ENCODE data around the gene REEP1. TPM values are rescaled to one million over a fixed set of nuclear protein-coding genes. Genes with fewer than 3 reads are reported as not detected.

The REEP1 gene
- 0.12 and 0.20 TPM in 2 replicates for total RNA-seq (2014; rRNA removed; shearing (Covaris generic); ENCODE audit: low replicate concordance)

GRCh38 chr2:86337244-86337835 lies at the start of gene REEP1:
Gene REEP1, minus strand, starts transcription at chr2:86337626. Its CDS starts 116 bp downstream, at chr2:86337510.
- in situ Hi-C loops (cut with HindIII; ENCODE audit: low pct_unique_long_range_greater_than_20kb, low sequenced_read_pairs): no loop called here
- peak; percentile 6 for DNase-seq (ENCODE audit: low read depth)

GRCh38 chr2:86383844-86384243 lies 46.4 kb upstream of the REEP1 start:
- no peak for DNase-seq (ENCODE audit: low read depth)
- in situ Hi-C loops (cut with HindIII; ENCODE audit: low pct_unique_long_range_greater_than_20kb, low sequenced_read_pairs): no loop called here

- DNase-seq (ENCODE audit: low read depth): no peak
- in situ Hi-C loops (cut with HindIII; ENCODE audit: low pct_unique_long_range_greater_than_20kb, low sequenced_read_pairs): no loop called here
Observed at GRCh38 chr2:86382698-86383097, 45.3 kb upstream of the REEP1 start.

- in situ Hi-C loops (cut with HindIII; ENCODE audit: low pct_unique_long_range_greater_than_20kb, low sequenced_read_pairs): no loop called here
- DNase-seq (ENCODE audit: low read depth): no peak
Observed at GRCh38 chr2:86382108-86382507, 44.7 kb upstream of the REEP1 start.

- DNase-seq (ENCODE audit: low read depth): no peak
- in situ Hi-C loops (cut with HindIII; ENCODE audit: low pct_unique_long_range_greater_than_20kb, low sequenced_read_pairs): no loop called here
Observed at GRCh38 chr2:86378469-86378868, 41.0 kb upstream of the REEP1 start.

GRCh38 chr2:86375623-86376022 lies 38.2 kb upstream of the REEP1 start:
- DNase-seq (ENCODE audit: low read depth): no peak
- in situ Hi-C loops (cut with HindIII; ENCODE audit: low pct_unique_long_range_greater_than_20kb, low sequenced_read_pairs): no loop called here

GRCh38 chr2:86372641-86373502 lies 35.4 kb upstream of the REEP1 start:
- no peak for DNase-seq (ENCODE audit: low read depth)
- in situ Hi-C loops (cut with HindIII; ENCODE audit: low pct_unique_long_range_greater_than_20kb, low sequenced_read_pairs): no loop called here

- in situ Hi-C loops (cut with HindIII; ENCODE audit: low pct_unique_long_range_greater_than_20kb, low sequenced_read_pairs): no loop called here
- no peak for DNase-seq (ENCODE audit: low read depth)
Observed at GRCh38 chr2:86372133-86372532, 34.7 kb upstream of the REEP1 start.

GRCh38 chr2:86371527-86371926 lies 34.1 kb upstream of the REEP1 start:
- no peak for DNase-seq (ENCODE audit: low read depth)
- in situ Hi-C loops (cut with HindIII; ENCODE audit: low pct_unique_long_range_greater_than_20kb, low sequenced_read_pairs): no loop called here

- in situ Hi-C loops (cut with HindIII; ENCODE audit: low pct_unique_long_range_greater_than_20kb, low sequenced_read_pairs): no loop called here
- no peak for DNase-seq (ENCODE audit: low read depth)
Observed at GRCh38 chr2:86370579-86370978, 33.2 kb upstream of the REEP1 start.

- in situ Hi-C loops (cut with HindIII; ENCODE audit: low pct_unique_long_range_greater_than_20kb, low sequenced_read_pairs): no loop called here
- peak; percentile 33 for DNase-seq (ENCODE audit: low read depth)
Observed at GRCh38 chr2:86368161-86368824, 30.9 kb upstream of the REEP1 start.

GRCh38 chr2:86367499-86367777 lies 30.0 kb upstream of the REEP1 start:
- in situ Hi-C loops (cut with HindIII; ENCODE audit: low pct_unique_long_range_greater_than_20kb, low sequenced_read_pairs): no loop called here
- no peak for DNase-seq (ENCODE audit: low read depth)

- in situ Hi-C loops (cut with HindIII; ENCODE audit: low pct_unique_long_range_greater_than_20kb, low sequenced_read_pairs): no loop called here
- no peak for DNase-seq (ENCODE audit: low read depth)
Observed at GRCh38 chr2:86366651-86367498, 29.4 kb upstream of the REEP1 start.

- DNase-seq (ENCODE audit: low read depth): no peak
- in situ Hi-C loops (cut with HindIII; ENCODE audit: low pct_unique_long_range_greater_than_20kb, low sequenced_read_pairs): no loop called here
Observed at GRCh38 chr2:86364894-86365293, 27.5 kb upstream of the REEP1 start.

- DNase-seq (ENCODE audit: low read depth): no peak
- in situ Hi-C loops (cut with HindIII; ENCODE audit: low pct_unique_long_range_greater_than_20kb, low sequenced_read_pairs): no loop called here
Observed at GRCh38 chr2:86360776-86361175, 23.4 kb upstream of the REEP1 start.

- in situ Hi-C loops (cut with HindIII; ENCODE audit: low pct_unique_long_range_greater_than_20kb, low sequenced_read_pairs): no loop called here
- no peak for DNase-seq (ENCODE audit: low read depth)
Observed at GRCh38 chr2:86358957-86359356, 21.5 kb upstream of the REEP1 start.

- in situ Hi-C loops (cut with HindIII; ENCODE audit: low pct_unique_long_range_greater_than_20kb, low sequenced_read_pairs): no loop called here
- DNase-seq (ENCODE audit: low read depth): no peak
Observed at GRCh38 chr2:86357392-86357963, 20.1 kb upstream of the REEP1 start.

GRCh38 chr2:86352727-86353221 lies 15.3 kb upstream of the REEP1 start:
- in situ Hi-C loops (cut with HindIII; ENCODE audit: low pct_unique_long_range_greater_than_20kb, low sequenced_read_pairs): no loop called here
- DNase-seq (ENCODE audit: low read depth): no peak

All from Caki2 (cell line).